HepG2 (cell line): ENCODE results near the gene FHIT.

Experiments
- RAD21 ChIP-seq: fragments of 450-650 bp; formaldehyde crosslinking; IDR thresholded peaks from 2 replicates; pipeline ENCODE4 v1.5.0; 2020; ENCODE audit warnings: mild to moderate bottlenecking
- RBM39 ChIP-seq: fragments of 200-400 bp; formaldehyde crosslinking; IDR thresholded peaks from one replicate; pipeline ENCODE4 v1.6.1; 2018; ENCODE audit warnings: antibody characterized with exemption, mild to moderate bottlenecking, low read depth, low read length; ENCODE audit not compliant: poor library complexity, severe bottlenecking
- TBP ChIP-seq: sonication (generic); formaldehyde crosslinking; IDR thresholded peaks from 2 replicates; pipeline ENCODE4 v1.5.0; 2020; ENCODE audit warnings: missing genetic modification reagents
- TCF7L2 ChIP-seq: IDR thresholded peaks from 2 replicates; pipeline ENCODE4 v1.6.1; 2011; ENCODE audit warnings: mild to moderate bottlenecking, low read depth, low read length, moderate library complexity
- ZNF274 ChIP-seq: sonication (generic); formaldehyde crosslinking; IDR thresholded peaks from 2 replicates; pipeline ENCODE4 v1.5.1; 2020; ENCODE audit warnings: mild to moderate bottlenecking, missing genetic modification reagents
- ZNF850 ChIP-seq: sonication (generic); formaldehyde crosslinking; conservative IDR thresholded peaks from 2 replicates; pipeline ENCODE4 v1.9.0; 2021; ENCODE audit warnings: mild to moderate bottlenecking, missing genetic modification reagents

GRCh38 chr3:61154457-61155198 is 96.6 kb downstream of the FHIT start:
- no peak for TF ChIP-seq RAD21
- no peak for TF ChIP-seq TCF7L2
- no peak for TF ChIP-seq ZNF274 (CRISPR knock-in tag)
- no peak for TF ChIP-seq TBP (CRISPR knock-in tag)
- no peak for TF ChIP-seq ZNF850
- no peak for TF ChIP-seq RBM39
